HG03457 (cell line): Measurements from ENCODE around the gene ERRFI1.
"Not testable (repeated sequence)": the region's sequence is repeated elsewhere in the genome, so short reads cannot be mapped to it uniquely, and the experiment has no call there.

Experiments
- ATAC-seq: cut with Tn5 transposase; IDR thresholded peaks from one replicate; pipeline ENCODE4 v1.9.1; 2021; ENCODE audit warnings: moderate number of reproducible peaks; ENCODE audit not compliant: unreplicated experiment

The ERRFI1 gene

GRCh38 chr1:8026153-8026975 is at the start of gene ERRFI1:
ERRFI1 (minus strand) TSS chr1:8026309; CDS start chr1:8015619, 10,690 bp downstream.
- no peak for ATAC-seq

GRCh38 chr1:8075511-8076051 is 49.5 kb upstream of the ERRFI1 start:
- no peak for ATAC-seq

- ATAC-seq, result no peak
These were observed 47.2 kb upstream of the ERRFI1 start for GRCh38 chr1:8073112-8073855.

GRCh38 chr1:8070381-8070811 is 44.3 kb upstream of the ERRFI1 start:
- ATAC-seq, result no peak

- ATAC-seq, result not testable (repeated sequence)
These were observed 43.7 kb upstream of the ERRFI1 start for GRCh38 chr1:8069614-8070320.

- ATAC-seq, result no peak
These were observed 39.3 kb upstream of the ERRFI1 start for GRCh38 chr1:8065369-8065768.

GRCh38 chr1:8063298-8064036 is 37.4 kb upstream of the ERRFI1 start:
- no peak for ATAC-seq

GRCh38 chr1:8062861-8063260 is 36.8 kb upstream of the ERRFI1 start:
- ATAC-seq, result no peak

GRCh38 chr1:8061673-8062386 is 35.7 kb upstream of the ERRFI1 start:
- no peak for ATAC-seq

GRCh38 chr1:8061210-8061609 is 35.1 kb upstream of the ERRFI1 start:
- no peak for ATAC-seq

- ATAC-seq, result no peak
These were observed 33.1 kb upstream of the ERRFI1 start for GRCh38 chr1:8059161-8059622.

- ATAC-seq, result not testable (repeated sequence)
These were observed 31.7 kb upstream of the ERRFI1 start for GRCh38 chr1:8057779-8058178.

- no peak for ATAC-seq
These were observed 29.9 kb upstream of the ERRFI1 start for GRCh38 chr1:8055973-8056372.

GRCh38 chr1:8053878-8054567 is 27.9 kb upstream of the ERRFI1 start:
- ATAC-seq, result no peak

- no peak for ATAC-seq
These were observed 25.5 kb upstream of the ERRFI1 start for GRCh38 chr1:8051650-8052049.

GRCh38 chr1:8049229-8049628 is 23.1 kb upstream of the ERRFI1 start:
- not testable (repeated sequence) for ATAC-seq

GRCh38 chr1:8047686-8048445 is 21.8 kb upstream of the ERRFI1 start:
- ATAC-seq, result no peak

GRCh38 chr1:8047112-8047511 is 21.0 kb upstream of the ERRFI1 start:
- ATAC-seq, result no peak
